GM19023 (cell line): ENCODE measurements around the gene NTNG2.

Experiments used
- ATAC-seq: cut with Tn5 transposase; IDR thresholded peaks from one replicate; pipeline ENCODE4 v1.9.1; 2021; ENCODE audit warnings: mild to moderate bottlenecking, moderate library complexity; ENCODE audit not compliant: unreplicated experiment

The NTNG2 gene

GRCh38 chr9:132200706-132201105 lies 38.8 kb downstream of the NTNG2 start:
- no peak for ATAC-seq

GRCh38 chr9:132201139-132201538 lies 39.3 kb downstream of the NTNG2 start:
- ATAC-seq: no peak

GRCh38 chr9:132201780-132202703 lies 40.2 kb downstream of the NTNG2 start:
- no peak for ATAC-seq

GRCh38 chr9:132204883-132205282 lies 43.0 kb downstream of the NTNG2 start:
- no peak for ATAC-seq

- no peak for ATAC-seq
These were observed 45.4 kb downstream of the NTNG2 start for GRCh38 chr9:132207215-132207614.

GRCh38 chr9:132207839-132208615 lies 46.2 kb downstream of the NTNG2 start:
- no peak for ATAC-seq

- ATAC-seq: no peak
These were observed 47.4 kb downstream of the NTNG2 start for GRCh38 chr9:132209228-132209627.

GRCh38 chr9:132210472-132211145 lies 48.8 kb downstream of the NTNG2 start:
- ATAC-seq: no peak

- no peak for ATAC-seq
These were observed 49.7 kb downstream of the NTNG2 start for GRCh38 chr9:132211570-132211969.

- no peak for ATAC-seq
These were observed 52.3 kb downstream of the NTNG2 start for GRCh38 chr9:132214027-132214622.

GRCh38 chr9:132216861-132217619 lies 55.2 kb downstream of the NTNG2 start:
- ATAC-seq: no peak

- ATAC-seq: no peak
These were observed 56.4 kb downstream of the NTNG2 start for GRCh38 chr9:132218208-132218607.

- ATAC-seq: no peak
These were observed 60.1 kb downstream of the NTNG2 start for GRCh38 chr9:132221941-132222340.

GRCh38 chr9:132224645-132225044 lies 62.8 kb downstream of the NTNG2 start:
- no peak for ATAC-seq

GRCh38 chr9:132226571-132227430 lies 64.9 kb downstream of the NTNG2 start:
- ATAC-seq: no peak

- ATAC-seq: no peak
These were observed 66.2 kb downstream of the NTNG2 start for GRCh38 chr9:132228062-132228461.

GRCh38 chr9:132230605-132231004 lies 68.7 kb downstream of the NTNG2 start:
- ATAC-seq: no peak

GRCh38 chr9:132231019-132231701 lies 69.3 kb downstream of the NTNG2 start:
- ATAC-seq: no peak

- no peak for ATAC-seq
These were observed 70.7 kb downstream of the NTNG2 start for GRCh38 chr9:132232522-132232921.
